IPS-NIHi11 (cell line): ENCODE results near the gene WFDC1.

Experiments
- DNase-seq: peaks from one replicate; pipeline ENCODE4 v3.0.0; 2012; ENCODE audit warnings: mixed read lengths, low spot score

The WFDC1 gene

DNA sequence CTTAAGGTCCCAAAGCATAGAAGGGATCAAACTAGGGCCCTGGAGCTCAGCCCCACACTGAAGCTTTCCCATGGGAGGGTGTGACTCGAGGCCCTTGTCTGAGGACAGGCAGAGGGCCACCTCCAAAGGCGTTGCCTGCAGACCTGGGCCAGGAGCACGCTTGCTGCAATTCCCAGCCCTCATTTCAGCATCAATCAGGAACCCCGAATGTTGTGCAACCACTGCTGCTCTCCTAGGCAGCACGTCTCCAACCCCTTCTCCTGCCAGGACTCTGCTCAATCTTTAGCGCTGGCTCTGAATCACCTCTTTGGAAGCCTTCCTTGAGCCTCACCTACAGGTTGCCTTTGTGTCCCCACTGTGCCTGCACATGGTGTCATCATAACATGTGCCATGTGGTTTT is 59.6 kb downstream of the WFDC1 start:
- no peak for DNase-seq

DNA sequence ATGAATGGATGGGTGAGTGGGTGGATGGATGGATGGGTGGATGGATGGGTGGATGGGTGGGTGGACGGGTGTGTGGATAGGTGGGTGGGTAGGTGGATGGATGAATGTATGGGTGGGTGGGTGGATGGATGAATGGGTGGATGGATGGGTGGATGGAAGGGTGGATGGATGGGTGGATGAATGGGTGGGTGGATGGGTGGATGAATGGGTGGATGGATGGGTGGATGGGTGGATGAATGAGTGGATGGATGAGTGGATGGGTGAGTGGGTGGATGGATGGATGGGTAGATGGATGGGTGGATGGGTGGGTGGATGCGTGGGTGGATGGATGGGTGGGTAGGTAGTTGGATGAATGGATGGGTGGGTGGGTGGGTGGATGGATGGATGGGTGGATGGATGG is 60.5 kb downstream of the WFDC1 start:
- no peak for DNase-seq

DNA sequence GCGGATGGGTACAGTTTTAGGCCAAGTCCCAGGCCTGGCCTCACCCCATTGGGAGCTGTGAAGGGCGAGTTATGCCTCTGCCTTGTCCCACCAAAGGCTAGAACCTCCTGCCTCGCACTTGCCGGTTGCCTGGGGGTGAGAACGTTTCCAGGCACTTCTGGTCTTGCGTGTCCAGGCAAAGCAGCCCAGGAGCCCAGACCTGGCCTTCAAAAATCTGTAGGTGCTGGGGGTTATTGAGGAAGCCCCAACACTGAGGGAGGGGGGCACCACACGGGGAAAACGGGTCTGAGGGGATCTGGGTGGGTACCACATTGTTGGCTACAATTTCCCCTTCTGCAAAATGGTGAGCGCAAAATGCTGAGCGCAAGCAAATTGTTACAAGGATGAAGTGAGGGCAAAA is 61.5 kb downstream of the WFDC1 start:
- DNase-seq, result no peak

DNA sequence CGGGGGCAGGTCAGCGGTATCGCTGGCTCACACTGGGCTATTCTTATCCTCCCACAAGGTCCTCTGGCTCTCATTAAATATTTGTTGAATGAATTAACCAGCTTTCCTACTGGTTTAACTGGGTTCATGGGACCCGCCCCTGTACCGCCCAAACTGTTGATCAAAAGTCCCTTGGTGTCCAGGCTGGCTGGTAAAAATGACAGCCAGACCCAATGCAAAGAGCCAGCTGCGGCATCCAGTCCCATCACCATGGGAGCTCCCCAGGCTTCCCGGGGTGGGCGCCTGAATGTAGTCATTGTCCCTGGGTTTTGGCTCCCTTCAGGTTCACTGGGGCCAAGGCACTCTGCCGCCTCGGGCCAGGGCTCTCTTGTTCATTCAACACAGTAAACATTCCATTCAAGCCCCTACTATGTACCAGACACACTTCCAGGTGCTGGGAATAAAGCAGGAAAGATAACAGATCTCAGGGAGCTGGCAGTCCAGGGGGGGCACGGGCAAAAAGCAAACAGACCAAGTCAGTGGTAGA is 62.0 kb downstream of the WFDC1 start:
- DNase-seq, result no peak

DNA sequence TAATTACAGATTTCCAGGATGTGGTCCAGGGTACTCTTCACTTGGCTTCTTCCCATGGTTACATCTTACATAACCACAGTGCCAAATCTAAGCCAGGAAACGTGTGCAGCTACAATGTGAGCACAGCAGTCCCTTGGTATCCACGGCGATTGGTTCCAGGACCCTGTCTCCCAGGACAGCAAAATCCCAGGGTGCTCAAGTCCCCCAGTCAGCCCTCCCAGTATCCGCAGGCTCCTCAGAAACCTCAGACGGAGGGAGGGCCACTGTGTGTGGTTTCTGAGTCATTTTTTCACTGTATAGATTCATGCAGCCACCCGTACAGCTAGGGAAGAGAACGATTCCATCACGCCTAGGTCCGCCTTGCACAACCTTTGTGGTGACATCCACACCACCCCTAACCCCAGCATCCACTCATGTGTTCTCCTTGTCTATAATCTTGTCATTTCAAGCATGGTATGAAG is 62.5 kb downstream of the WFDC1 start:
- DNase-seq, result no peak

DNA sequence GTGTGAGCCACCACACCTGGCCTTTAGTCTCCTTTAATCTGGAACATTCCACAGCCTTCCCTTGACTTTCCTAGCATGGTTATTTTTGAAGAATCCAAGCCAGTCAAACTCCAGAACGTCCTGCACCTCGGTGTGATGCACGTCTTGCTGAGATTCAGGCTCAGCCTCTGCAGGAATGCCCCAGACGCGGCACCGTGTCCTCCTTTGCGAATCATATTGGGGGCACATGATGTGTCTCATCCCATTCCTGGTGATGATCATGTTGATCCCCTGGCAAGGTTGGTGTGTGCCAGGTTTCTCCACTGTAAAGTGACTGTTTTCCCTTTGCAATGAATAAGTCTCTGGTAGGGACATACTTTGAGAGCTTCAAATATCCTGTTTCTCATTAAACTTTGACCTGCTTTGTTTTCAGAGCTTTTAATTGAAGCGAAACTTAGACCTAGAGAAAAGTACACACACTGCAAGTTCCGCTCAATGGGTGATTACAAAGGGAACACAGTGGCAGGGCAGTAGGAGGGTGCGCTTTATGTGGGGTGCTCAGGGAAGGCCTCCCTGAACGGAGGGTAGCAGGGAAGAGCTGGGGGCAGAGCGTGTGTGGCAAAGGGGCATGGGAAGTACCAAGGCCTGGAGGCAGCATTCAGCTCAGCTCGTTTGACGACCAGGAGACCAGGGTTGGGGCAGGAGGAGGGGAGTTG is 64.1 kb downstream of the WFDC1 start:
- DNase-seq, result no peak

DNA sequence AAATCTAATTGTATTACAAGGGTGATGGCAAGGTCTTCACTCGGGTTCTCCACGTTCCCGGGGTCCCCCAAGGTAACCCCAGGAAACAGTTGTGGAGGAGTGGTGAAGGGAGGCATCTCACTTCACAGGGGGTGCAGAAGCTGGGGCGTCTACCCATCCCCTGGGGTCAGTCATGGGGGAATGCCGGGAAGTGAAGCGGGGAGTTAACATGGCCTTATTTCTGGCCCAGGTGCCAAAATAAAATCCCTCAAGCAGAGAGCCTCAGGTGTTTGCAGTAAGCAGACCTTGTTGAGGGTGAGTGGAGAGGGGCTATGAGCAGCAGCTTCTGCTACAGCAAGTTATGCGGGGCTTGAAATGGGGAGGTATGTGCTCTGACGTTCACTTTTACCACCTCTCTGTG is 64.6 kb downstream of the WFDC1 start:
- no peak for DNase-seq

DNA sequence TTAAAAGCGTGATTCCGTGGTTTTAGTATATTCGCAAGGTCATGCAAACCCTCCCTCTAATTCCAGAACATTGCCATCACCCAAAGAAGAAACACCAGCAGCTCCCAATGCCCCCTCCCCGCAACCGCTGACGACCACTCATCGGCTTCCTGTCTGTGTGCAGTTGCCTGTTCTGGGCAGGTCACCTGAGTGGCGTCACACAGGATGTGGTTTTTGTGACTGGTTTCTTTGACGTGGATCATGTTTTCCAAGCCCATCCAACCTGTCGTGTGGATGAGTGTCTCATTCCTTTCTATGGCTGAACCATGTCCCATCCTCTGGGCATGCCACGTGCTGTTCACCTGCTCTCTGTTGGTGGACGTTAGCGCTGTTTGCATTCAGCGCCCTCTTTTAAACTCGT is 65.5 kb downstream of the WFDC1 start:
- DNase-seq, result no peak

DNA sequence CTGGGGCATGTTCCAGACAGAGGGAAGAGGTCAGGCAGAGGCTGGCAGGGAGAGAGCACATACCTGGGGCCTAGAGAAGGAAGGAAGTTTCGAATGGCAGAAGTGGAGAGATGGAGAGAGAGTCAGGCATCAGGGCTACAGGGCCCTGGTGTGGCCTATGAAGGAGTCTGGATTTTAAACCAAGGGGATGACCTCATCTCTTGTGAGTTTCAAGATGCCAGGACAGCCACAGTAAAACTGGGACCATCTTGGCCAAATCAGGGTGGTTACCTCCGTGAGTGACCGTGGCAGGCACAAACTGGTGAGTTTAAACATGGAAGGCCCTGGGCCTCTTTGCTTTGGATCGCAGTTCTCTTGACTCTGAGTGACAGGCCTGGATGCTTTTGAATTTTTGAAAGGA is 66.1 kb downstream of the WFDC1 start:
- no peak for DNase-seq

DNA sequence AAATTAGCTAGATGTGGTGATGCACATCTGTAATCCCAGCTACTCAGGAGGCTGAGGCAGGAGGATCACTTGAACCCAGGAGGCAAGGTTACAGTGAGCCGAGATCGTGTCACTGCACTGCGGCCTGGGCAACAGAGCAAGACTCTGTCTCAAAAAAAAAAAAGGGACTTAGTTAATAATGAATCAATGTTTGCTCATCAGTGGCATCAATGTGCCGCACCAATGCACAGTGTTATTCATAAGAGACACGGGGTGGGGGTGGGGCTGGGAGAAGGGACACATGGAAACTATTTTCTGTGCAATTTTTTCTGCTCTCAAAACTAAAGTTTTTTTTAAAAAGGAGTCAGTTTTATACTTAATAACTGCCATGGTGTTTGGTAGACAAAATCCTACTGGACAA is 66.9 kb downstream of the WFDC1 start:
- no peak for DNase-seq

DNA sequence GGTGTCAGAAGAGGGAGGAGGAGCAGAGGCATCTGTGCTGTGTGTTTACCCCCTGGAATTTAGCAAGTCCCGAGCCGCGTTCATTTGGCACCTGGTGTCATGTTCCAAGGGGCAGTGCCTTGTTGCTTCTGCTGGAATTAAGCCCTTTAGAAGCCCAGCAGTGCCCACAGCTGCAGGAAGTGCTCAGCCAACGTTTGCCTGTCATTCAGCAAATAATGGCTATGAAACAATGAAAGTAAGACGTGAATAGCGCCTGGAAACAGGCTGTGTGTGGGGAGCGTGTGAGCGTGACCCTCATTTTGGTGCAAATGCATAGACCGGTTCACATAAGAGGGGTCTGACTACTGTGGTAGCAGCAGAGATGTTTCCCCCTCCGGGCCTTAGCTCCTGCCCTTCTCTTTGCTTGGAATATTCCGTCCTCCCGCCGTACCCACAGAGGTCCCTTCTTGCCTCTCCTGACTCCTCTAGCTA is 67.8 kb downstream of the WFDC1 start:
- DNase-seq, result no peak

DNA sequence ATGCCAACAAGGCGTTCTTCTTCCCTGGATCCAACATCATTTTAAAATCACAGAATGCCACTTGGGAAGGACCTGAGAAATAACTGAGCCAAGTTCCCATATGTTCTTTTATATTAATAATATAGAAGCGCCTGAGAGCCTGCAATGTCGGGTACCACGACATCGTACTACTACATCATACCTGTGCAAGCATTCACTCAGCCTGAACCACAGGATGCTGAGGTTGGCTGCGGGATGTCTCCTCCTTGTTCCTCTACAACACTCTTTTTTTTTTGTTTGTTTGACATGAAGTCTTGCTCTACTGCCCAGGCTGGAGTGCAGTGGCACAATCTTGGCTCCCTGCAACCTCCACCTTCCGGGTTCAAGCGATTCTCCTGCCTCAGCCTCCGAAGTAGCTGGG is 71.5 kb downstream of the WFDC1 start:
- no peak for DNase-seq

DNA sequence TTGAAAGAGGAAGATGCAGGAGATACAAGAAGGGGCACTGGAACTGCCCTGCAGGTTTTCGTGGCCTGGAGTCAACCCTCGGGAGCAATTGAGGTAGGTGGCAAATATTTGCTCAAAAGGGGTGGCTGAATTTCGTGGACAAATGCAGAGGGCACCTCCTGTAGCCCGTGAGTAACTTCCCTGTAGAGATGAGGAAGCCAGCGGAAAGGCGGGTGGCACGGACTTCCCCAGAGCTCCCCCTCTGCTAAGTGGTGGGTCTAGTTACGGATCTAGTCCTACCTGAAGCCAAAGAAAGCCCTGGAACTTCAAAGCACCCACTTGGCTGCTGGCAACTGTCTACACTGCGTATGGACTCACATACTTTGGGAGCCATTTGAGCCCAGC is 72.6 kb downstream of the WFDC1 start:
- no peak for DNase-seq

DNA sequence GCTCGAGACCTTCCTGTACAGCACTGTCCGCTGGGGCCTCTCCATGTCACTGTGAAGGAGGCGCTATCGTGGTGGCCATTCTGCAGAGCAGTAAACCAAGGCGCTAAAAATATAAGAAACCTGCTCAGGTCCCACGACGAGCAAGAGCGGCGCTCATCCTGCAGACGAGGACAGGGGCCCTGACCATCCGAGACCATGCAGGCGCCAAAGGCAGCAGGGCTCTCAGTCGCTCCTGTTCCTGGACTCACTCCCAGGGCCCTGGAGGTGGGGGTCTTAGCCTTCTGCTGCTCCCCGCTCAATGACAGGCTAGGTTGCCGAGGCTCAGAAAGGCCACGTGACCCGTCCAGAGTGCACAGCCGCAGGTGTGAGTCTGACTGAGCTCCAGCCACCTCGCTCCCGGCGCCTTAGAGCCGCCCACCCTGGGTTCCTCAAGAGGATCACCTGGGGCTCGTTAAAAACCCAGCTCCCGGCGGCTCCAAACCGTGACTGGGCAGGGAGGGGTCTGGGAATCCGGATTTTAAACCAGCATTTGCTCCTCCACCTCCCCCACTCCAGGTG is 73.2 kb downstream of the WFDC1 start:
- DNase-seq, result peak; percentile 44

DNA sequence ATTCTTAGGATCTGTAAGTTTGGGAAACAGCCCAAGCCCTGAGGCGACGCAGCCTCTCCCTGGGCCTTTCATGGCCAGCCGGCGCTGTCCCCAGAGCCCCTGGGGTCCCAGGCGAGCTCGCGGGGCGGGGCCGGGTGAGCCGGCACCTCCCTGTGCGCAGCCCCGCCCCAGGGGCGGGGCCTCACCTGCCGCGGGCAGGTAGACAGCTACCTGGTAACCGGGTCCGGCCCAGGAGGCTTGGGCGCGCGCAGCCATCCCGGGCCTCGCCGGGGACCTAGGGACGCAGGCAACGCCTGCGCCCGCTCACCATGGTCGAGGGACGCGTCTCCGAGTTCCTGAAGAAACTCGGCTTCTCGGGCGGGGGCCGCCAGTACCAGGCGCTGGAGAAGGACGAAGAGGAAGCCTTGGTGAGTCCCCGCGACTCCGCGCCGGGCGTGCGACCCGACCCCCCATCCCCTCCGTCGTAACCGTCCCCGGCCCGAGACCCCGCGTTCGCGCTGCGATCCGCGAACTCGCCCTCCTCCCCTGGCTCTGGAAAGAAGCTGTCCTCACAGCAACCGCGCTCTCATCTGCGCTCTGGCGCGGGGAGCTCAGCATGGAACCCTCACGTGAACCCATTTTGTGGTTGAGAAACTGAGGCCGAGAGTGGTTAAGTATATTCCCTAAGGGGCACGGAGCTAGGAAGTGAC is 73.8 kb downstream of the WFDC1 start, which contains the start of gene ATP2C2:
ATP2C2 (plus strand) TSS at position 231 of the 689 bp plus-strand sequence; CDS start at position 309, 78 bp downstream.
- DNase-seq, result peak; percentile 96

DNA sequence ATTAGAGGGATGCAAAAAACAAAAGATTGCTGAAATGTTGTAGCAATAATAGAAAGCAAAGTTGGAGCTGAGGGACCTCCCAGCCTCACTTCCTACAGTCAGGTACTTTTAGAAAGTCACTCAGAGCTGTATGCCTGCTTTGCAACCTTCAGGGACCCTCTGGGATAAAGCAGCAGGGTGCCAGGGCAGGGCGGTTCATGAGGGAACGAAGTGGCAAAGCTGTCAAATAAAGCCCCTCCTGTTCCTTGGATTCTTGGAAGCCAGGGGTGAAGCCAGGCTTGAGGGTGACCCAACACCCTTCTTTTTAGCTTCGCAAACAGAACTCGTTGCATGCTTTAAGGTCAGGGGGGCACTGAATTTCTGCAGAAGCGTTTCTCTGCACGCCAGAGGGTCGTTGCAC is 74.4 kb downstream of the WFDC1 start:
- no peak for DNase-seq

DNA sequence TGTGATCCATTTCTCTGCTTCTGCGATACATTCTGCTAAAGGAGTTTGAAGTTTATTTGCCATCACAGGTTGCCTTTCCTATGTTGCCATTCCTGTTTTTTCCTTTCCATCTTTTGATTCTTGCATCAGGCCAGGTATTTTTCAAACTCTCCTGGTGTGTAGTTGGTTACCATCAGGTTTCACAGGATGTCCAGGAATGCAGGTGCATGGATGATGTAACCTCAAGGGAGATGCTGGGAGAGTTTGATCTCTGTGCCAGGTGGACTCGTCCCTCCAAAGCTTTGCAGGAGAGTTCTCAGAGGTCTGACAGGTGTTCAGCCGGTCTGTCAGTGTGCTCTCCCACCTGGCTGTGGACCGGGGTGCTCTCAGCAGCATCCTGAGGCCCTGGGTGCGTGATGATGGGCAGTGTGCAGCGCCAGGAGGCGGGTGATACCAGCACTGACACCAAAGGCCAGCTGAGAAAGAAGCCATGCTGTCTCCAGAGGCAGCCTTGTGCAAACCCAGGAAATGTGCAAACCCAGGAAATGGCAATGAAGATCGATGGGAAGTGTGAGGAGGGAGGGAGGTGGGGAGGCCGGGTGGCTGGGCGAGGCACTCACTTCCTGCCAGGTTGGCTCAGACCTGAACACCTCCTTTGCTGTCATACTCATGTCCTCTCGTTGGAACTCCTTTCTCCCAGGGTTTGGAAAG is 75.4 kb downstream of the WFDC1 start:
- no peak for DNase-seq

DNA sequence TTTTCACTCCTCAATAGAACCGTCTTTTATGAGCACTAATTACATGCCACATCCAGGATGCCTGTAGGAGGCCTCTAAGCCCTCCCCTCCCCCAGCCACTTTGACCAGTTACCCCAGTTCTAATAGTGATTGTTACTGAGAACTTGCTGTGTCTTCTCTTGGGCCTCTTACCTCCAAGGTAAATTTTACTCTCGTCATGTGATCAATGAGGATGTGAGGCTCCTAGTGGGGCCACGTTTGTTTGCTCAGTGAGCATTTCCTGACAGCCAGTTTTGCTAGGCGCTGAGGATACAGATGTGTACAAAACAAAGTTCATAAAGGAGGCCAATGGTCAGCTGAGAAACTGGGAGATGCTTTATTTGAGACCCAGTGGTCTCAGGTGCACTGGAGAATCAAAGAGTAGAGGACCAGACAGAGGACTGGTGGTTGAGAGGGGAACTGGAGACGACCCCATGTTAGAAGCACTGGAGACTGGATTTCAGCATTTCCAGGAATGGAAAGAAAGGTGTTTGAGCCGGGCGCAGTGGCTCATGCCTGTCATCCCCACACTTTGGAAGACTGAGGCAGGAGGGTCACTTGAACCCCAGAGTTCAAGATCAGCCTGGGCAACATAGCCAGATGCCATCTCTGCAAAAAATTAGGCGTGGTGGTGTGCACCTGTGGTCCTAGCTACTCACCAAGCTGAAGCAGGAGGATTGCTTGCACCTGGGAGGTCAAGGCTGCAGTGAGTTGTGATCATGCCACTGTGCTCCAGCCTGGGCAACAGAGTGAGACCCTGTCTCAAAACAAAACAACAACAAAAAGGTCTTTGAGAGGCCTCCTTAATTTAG is 76.3 kb downstream of the WFDC1 start:
- DNase-seq, result no peak

DNA sequence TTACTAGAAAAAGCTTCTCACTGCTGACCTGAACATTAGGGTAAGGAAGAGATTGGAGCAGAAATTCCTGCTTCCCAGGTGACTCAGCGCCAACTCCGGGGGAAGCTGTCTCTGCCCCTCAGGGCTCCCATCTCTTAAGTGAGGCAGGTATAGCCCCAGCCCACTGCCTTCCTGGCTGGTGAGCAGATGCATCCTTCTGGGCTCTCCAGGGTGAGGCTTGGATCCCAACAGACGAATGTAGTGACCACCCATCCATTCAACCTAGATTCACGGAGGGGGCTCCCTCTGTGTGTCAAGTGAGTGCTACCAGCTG is 76.8 kb downstream of the WFDC1 start:
- DNase-seq, result no peak

DNA sequence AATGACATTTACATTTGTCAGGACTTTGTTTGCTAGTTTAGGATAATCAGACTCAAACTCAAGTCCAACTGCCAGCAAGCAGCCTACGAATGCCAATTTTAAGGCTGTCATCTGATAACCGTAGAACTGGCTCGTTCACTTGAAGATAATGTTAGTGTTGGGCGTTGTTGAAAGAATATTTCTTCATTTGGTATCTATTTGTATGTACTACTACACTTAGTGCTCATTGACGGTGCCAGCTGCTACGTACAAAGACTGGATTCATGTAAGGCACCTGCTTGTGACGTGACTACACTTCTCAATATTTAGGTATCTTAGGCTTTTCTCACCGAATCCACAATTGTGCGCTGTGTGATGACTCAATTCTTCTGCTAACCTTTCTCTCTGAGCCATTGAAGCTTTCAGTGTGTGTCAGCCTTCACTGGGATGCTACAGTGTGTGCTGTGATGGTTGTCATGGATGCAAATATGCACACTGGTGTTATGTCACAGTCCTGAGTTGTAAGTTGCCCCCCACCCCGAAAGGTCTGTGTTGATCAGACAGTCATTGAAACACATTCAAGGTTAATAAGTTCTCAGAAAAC is 79.3 kb downstream of the WFDC1 start:
- no peak for DNase-seq

DNA sequence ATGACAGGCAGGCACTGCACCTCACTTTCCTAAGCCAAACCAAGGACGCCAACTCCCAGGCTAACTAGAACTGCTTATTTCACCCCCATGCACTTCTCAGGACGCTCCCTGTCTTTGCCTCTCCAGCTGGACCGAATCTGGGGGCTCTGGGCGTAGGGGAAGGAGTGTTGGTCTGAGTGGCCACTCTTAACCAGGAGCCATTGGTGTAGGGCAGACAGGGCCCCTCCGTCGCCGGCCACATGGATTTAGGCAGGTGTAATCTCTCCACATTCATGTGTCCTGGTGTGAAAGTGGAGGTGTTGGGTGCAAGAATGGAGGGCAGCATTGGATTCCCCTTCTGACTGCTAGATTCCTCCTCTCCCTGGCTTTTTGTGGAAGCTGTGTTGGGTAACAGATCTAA is 83.4 kb downstream of the WFDC1 start:
- DNase-seq, result no peak
